Neuronal stem cell (in vitro differentiated cells): Measurements from ENCODE around the gene LPGAT1.
"Not testable (repeated sequence)": the region's sequence is repeated elsewhere in the genome, so short reads cannot be mapped to it uniquely, and the experiment has no call there.

ENCODE experiments used
- DNase-seq: peaks from one replicate; pipeline ENCODE4 v3.0.0-alpha.2; 2013; ENCODE audit warnings: low spot score
- H2AFZ ChIP-seq: one replicate; pipeline ENCODE4 v1.6.1; 2013; ENCODE audit warnings: mild to moderate bottlenecking, low read length, inconsistent platforms
- H2AK5ac ChIP-seq: 2 replicates; pipeline ENCODE4 v1.6.1; 2013; ENCODE audit warnings: low read depth, mild to moderate bottlenecking, inconsistent platforms, low read length, moderate library complexity, mixed read lengths
- H2BK120ac ChIP-seq: 2 replicates; pipeline ENCODE4 v1.6.1; 2013; ENCODE audit warnings: low read depth, mild to moderate bottlenecking, inconsistent platforms, low read length, moderate library complexity, mixed read lengths
- H2BK12ac ChIP-seq: one replicate; pipeline ENCODE4 v1.6.1; 2013; ENCODE audit warnings: low read length, inconsistent platforms
- H2BK15ac ChIP-seq: 2 replicates; pipeline ENCODE4 v1.6.1; 2013; ENCODE audit warnings: mild to moderate bottlenecking, low read length, inconsistent platforms, mixed read lengths
- H2BK5ac ChIP-seq: one replicate; pipeline ENCODE4 v1.6.1; 2013; ENCODE audit warnings: inconsistent platforms, mild to moderate bottlenecking, low read length, moderate library complexity
- H3K14ac ChIP-seq: one replicate; pipeline ENCODE4 v1.6.1; 2013; ENCODE audit warnings: low read length, inconsistent platforms
- H3K18ac ChIP-seq: 2 replicates; pipeline ENCODE4 v1.6.1; 2013; ENCODE audit warnings: low read length, inconsistent platforms
- H3K23ac ChIP-seq: 2 replicates; pipeline ENCODE4 v1.6.1; 2013; ENCODE audit warnings: low read depth, mild to moderate bottlenecking, mixed read lengths, low read length, inconsistent platforms; ENCODE audit not compliant: poor library complexity
- H3K27ac ChIP-seq: replicated peaks from 3 replicates; pipeline ENCODE4 v1.5.1; 2013; ENCODE audit warnings: low read length, inconsistent platforms
- H3K27me3 ChIP-seq, 3 experiments: 2 replicates each; pipeline ENCODE4 v1.6.1; 2013; ENCODE audit warnings: low read length in 3 of 3, mild to moderate bottlenecking in 2 of 3, inconsistent platforms in 1 of 3, low read depth in 1 of 3, mixed read lengths in 1 of 3, moderate library complexity in 1 of 3; ENCODE audit not compliant: control insufficient read depth in 3 of 3, insufficient read depth in 3 of 3
- H3K36me3 ChIP-seq, 2 donors: replicated peaks in 1 of 2; 2 replicates each; pipeline ENCODE4 v1.6.1; 2013; ENCODE audit warnings: low read length in 2 of 2; ENCODE audit not compliant: control insufficient read depth in 2 of 2, insufficient read depth in 2 of 2
- H3K4ac ChIP-seq: 2 replicates; pipeline ENCODE4 v1.6.1; 2013; ENCODE audit warnings: inconsistent platforms, mild to moderate bottlenecking, low read length, moderate library complexity
- H3K4me1 ChIP-seq, 2 donors: 1 replicate in 1 of 2; 2 replicates in 1 of 2; pipeline ENCODE4 v1.6.1; 2013; ENCODE audit warnings: low read length in 2 of 2, low read depth in 1 of 2; ENCODE audit not compliant: control insufficient read depth in 2 of 2, insufficient read depth in 1 of 2
- H3K4me2 ChIP-seq: one replicate; pipeline ENCODE4 v1.6.1; 2013; ENCODE audit warnings: mild to moderate bottlenecking, low read length, inconsistent platforms; ENCODE audit not compliant: insufficient read depth, poor library complexity, severe bottlenecking
- H3K4me3 ChIP-seq, 2 donors: 2 replicates each; pipeline ENCODE4 v1.5.1; 2013; ENCODE audit warnings: low read length in 2 of 2, mild to moderate bottlenecking in 2 of 2, inconsistent platforms in 1 of 2, moderate library complexity in 1 of 2
- H3K79me1 ChIP-seq: one replicate; pipeline ENCODE4 v1.6.1; 2013; ENCODE audit warnings: low read depth, mild to moderate bottlenecking, inconsistent platforms, low read length, moderate library complexity
- H3K9ac ChIP-seq: one replicate; pipeline ENCODE4 v1.6.1; 2013; ENCODE audit warnings: mild to moderate bottlenecking, low read depth, low read length, inconsistent platforms; ENCODE audit not compliant: poor library complexity
- H3K9me3 ChIP-seq, 2 donors: replicated peaks in 1 of 2; 2 replicates each; pipeline versions ENCODE3 to v1.6.1; 2013; ENCODE audit warnings: low read length in 2 of 2, mild to moderate bottlenecking in 2 of 2, inconsistent platforms in 1 of 2, low read depth in 1 of 2, mixed read lengths in 1 of 2, moderate library complexity in 1 of 2; ENCODE audit not compliant: control insufficient read depth in 2 of 2, insufficient read depth in 1 of 2
- H4K8ac ChIP-seq: one replicate; pipeline ENCODE4 v1.6.1; 2013; ENCODE audit warnings: low read depth, mild to moderate bottlenecking, inconsistent platforms, low read length, moderate library complexity
- H4K91ac ChIP-seq: one replicate; pipeline ENCODE4 v1.6.1; 2013; ENCODE audit warnings: low read length, low read depth, mild to moderate bottlenecking, inconsistent platforms; ENCODE audit not compliant: poor library complexity
- WGBS, 2 donors: extraction: QIAGEN DNeasy Blood & Tissue Kit; methylation state at CpG; one replicate each; pipeline ENCODE4 v1.1.7; 2013; ENCODE audit warnings: missing lambda C conversion rate in 2 of 2, mixed read lengths in 1 of 2; ENCODE audit not compliant: insufficient read length in 2 of 2, insufficient replicate concordance in 1 of 2; ENCODE audit errors: extremely low coverage in 2 of 2; 5-methylcytosine and 5-hydroxymethylcytosine counted together

Gene LPGAT1

GRCh38 chr1:211716555-211716954, 114.0 kb downstream of the LPGAT1 start:
- H2BK5ac ChIP-seq, H3K23ac ChIP-seq, H3K18ac ChIP-seq, H3K79me1 ChIP-seq, H3K4me2 ChIP-seq, H3K27ac ChIP-seq, H3K4me1 ChIP-seq, H2BK12ac ChIP-seq, H3K4ac ChIP-seq, H4K8ac ChIP-seq, H2BK120ac ChIP-seq, H4K91ac ChIP-seq, H2AFZ ChIP-seq, H3K4me3 ChIP-seq, H3K27me3 ChIP-seq, DNase-seq, H3K14ac ChIP-seq, H3K36me3 ChIP-seq, H2AK5ac ChIP-seq, H3K9ac ChIP-seq, H2BK15ac ChIP-seq, H3K9me3 ChIP-seq: not testable (repeated sequence)
- WGBS, 2 donors = no CpG with 5 or more reads among the region's 4 CpGs

DNA sequence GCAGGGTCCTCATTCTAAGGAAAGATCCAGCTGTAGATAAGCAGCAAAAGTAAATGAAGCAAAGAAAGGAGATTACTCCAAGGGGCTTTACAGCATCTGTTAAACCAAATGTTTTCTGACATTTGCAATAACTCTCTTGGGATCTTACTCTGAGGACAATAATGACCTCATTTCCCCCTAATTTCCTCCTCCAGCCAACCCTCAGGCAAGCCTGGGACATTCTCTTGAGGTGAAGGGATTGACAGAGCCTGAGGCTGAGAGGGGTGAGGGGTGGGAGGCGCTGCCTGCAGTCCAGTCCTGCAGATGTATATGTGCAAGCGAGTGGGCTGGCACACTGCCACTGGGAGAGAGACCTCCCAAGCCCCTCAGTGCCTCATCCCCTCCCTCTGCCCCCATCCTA, 114.6 kb downstream of the LPGAT1 start:
- no peak overlapping the region for H3K14ac ChIP-seq
- no peaks in the 10 kb centered on the region for H3K4me1 ChIP-seq
- no peak for DNase-seq

DNA sequence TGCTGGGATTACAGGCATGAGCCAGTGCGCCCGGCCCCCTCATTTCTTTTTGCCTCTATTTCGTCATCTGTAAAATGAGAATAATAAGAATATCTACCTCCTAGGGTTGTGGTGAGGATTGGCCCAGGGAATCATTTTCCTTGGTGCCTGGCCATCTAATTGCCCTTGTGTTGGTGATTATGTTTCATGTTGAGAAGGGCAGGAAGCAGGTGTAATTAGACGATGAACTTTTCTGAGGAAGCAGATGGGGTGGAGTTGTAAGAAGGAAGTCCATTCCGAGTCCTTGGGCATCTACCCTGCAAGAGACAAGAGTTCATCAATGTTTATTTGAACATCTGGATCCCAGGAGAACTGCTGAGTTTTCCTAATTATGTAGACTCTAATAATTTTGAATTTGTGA, 116.4 kb downstream of the LPGAT1 start:
- Histone ChIP-seq H4K91ac (no peak overlapping the region), H3K79me1 (no peaks in the 10 kb centered on the region), H3K9me3 (no peaks in the 10 kb centered on the region), H3K14ac (no peak overlapping the region), H3K27me3 (no peaks in the 10 kb centered on the region), H2BK120ac (no peak overlapping the region), H2BK5ac (no peak overlapping the region), H3K4me1 (no peaks in the 10 kb centered on the region), H2BK12ac (no peak overlapping the region), H3K23ac (no peak overlapping the region), H2AFZ (no peak overlapping the region), H3K18ac (no peak overlapping the region), H3K4me2 (no peak overlapping the region), H2AK5ac (no peak overlapping the region), H3K27ac (no peak overlapping the region), H3K4me3 (no peak overlapping the region), H4K8ac (no peak overlapping the region), H3K4ac (no peak overlapping the region), H3K36me3 (no peaks in the 10 kb centered on the region), H2BK15ac (no peak overlapping the region), H3K9ac (no peak overlapping the region)
- no CpG with 5 or more reads among the region's 5 CpGs for WGBS, 2 donors
- no peak for DNase-seq

More for the DNA sequence above, 114.6 kb downstream of the LPGAT1 start:
- Histone ChIP-seq H3K4me2 (no peak overlapping the region), H3K27ac (no peak overlapping the region), H3K4me3 (no peak overlapping the region), H3K9me3 (no peaks in the 10 kb centered on the region), H2BK12ac (no peak overlapping the region), H2AK5ac (no peak overlapping the region), H3K18ac (no peak overlapping the region), H4K91ac (no peak overlapping the region), H2BK120ac (no peak overlapping the region), H3K23ac (no peak overlapping the region), H2AFZ (no peak overlapping the region), H2BK15ac (no peak overlapping the region), H3K4ac (no peak overlapping the region), H3K9ac (no peak overlapping the region), H3K79me1 (no peaks in the 10 kb centered on the region), H4K8ac (no peak overlapping the region), H3K36me3 (no peaks in the 10 kb centered on the region), H2BK5ac (no peak overlapping the region), H3K27me3 (no peaks in the 10 kb centered on the region)
- WGBS, 2 donors = no CpG with 5 or more reads among the region's 2 CpGs

DNA sequence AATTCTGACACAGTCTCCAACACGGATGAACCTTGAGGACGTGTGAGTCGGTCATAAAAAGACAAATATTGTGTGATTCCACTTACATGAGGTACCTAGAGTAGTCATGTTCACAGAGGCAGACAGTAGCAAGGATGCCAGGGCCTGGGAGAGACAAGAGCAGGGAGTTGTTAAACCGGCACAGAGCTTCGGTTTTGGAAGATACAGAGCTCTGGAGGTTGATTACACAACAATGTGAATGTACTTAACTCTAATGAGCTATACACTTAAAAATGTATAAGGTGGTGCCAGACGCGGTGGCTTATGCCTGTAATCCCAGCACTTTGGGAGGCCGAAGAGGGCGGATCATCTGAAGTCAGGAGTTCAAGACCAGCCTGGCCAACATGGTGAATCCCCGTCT, 117.3 kb downstream of the LPGAT1 start:
- no peaks in the 10 kb centered on the region for H3K4me1 ChIP-seq
- no peaks in the 10 kb centered on the region for H3K36me3 ChIP-seq
- no peak overlapping the region for H2AK5ac ChIP-seq
- H3K9ac ChIP-seq = no peak overlapping the region
- no peak overlapping the region for H2BK5ac ChIP-seq
- H3K18ac ChIP-seq = no peak overlapping the region
- no peaks in the 10 kb centered on the region for H3K27me3 ChIP-seq
- H3K4ac ChIP-seq = no peak overlapping the region
- WGBS, 2 donors = no CpG with 5 or more reads among the region's 10 CpGs
- no peak overlapping the region for H3K4me3 ChIP-seq
- no peak overlapping the region for H2BK12ac ChIP-seq
- H3K4me2 ChIP-seq = no peak overlapping the region
- no peak overlapping the region for H3K27ac ChIP-seq
- no peaks in the 10 kb centered on the region for H3K79me1 ChIP-seq
- H2AFZ ChIP-seq = no peak overlapping the region
- no peak overlapping the region for H4K8ac ChIP-seq
- no peaks in the 10 kb centered on the region for H3K9me3 ChIP-seq
- H2BK120ac ChIP-seq = no peak overlapping the region
- no peak overlapping the region for H4K91ac ChIP-seq
- H3K14ac ChIP-seq = no peak overlapping the region
- no peak overlapping the region for H3K23ac ChIP-seq
- no peak overlapping the region for H2BK15ac ChIP-seq
- DNase-seq = no peak
